Central memory CD4-positive, alpha-beta T cell (primary cell): ENCODE data around the gene MCC.

Experiments
- DNase-seq: peaks from one replicate; pipeline ENCODE4 v3.0.0; 2022

MCC gene

GRCh38 chr5:113302120-113302519 lies 186.1 kb downstream of the MCC start:
- no peak for DNase-seq

GRCh38 chr5:113299591-113299990 lies 188.7 kb downstream of the MCC start:
- DNase-seq = no peak

- no peak for DNase-seq
Observed at GRCh38 chr5:113296676-113297075, 191.6 kb downstream of the MCC start.

DNA sequence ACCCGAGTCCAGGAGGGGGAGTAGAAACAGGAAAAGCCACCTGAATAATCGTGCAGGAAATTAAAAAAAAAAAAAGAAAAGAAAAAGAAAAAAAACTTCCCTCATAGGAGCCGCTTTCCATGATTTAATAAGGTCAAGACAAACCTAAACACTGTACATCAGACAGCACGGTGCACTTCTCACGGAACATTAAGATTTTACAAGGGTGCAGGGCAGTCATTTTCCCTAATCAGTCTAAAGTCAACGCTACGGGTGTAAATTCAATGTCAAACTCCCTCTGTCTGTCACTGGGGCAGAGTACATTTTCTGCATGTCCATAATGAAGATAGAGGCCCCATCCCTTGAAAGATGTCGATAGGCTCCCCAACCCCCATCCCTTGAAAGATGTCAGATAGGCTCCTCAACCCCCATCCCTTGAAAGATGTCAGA lies 193.1 kb downstream of the MCC start:
- DNase-seq = no peak

- DNase-seq = peak; percentile 68
Observed at GRCh38 chr5:113294311-113295110, 193.7 kb downstream of the MCC start.

DNA sequence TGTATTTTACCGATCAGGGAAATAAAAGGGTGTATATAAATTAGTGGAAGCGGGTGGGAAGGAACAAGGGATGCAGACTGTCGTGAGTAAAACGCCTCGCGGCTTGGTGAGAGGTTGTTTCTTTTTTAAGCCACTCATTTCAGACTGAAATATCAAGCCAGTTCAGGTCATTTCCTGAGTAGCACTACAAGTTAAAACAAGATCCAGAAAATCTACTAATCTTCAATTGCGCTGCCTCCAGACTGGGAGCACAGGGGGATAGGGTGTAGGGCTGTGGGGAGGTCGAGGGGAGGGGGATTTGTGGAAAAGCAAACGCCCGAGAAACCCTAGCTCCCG lies 194.3 kb downstream of the MCC start:
- DNase-seq = no peak

DNA sequence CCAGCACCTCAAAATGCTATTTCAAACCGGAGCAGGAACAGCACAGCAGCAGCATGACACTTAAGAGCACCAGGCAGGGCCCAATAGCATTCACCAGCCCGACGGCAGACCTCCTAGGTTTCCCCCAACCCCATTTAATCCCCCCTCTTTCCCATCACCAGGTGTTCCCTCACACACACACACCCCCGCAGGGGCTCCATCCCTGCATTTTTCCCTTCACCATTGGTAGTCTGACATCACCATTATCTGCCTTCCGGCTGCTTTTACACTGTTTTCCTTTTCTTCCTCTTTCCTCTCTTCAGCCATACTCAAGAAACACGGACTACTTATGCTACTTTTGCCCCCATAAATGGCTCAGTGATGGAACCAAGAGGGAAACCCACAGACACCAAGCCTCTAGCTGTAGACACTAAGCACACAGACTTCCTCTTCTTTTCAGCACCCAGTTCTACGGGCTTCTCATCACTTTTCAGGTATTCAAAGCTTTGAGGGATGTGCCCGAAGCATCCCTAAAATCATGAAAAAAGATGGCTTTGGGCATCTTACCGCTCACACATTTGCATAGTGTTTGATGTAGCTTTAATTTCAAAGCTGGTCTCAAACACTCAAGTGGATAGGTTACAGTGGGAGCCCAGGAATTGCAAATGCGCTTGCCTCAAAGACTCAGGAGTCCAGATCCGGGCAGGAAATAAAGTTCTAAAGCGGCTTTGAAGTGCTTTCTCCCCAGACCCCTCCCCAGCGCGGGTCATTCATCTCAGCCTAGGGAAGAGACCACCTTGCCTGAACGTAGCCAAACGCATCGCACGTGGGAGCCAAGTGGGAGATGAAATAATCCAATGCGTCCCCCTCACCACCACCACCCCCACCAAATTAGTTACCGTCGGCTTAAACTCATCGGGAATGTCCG lies 194.9 kb downstream of the MCC start:
- no peak for DNase-seq

GRCh38 chr5:113292462-113292861 lies 195.8 kb downstream of the MCC start:
- no peak for DNase-seq

DNA sequence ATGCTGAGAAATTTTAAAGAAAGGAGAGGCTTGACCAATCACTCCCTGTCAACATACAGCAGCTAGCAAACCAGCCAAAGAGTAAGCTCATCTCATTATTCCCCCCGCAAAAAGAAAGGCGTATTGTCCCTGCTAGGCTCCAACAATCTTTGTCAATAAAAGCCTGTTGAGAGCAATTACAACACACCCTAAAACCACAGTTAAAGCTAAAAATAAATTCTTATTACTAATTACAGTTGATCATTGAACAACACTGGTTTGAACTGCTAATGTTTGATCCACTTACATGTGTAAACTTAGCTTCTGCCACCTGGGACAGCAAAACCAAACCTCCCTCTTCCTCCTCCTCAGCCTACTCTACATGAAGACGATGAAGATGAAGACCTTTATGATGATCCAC lies 204.7 kb downstream of the MCC start:
- DNase-seq = no peak

DNA sequence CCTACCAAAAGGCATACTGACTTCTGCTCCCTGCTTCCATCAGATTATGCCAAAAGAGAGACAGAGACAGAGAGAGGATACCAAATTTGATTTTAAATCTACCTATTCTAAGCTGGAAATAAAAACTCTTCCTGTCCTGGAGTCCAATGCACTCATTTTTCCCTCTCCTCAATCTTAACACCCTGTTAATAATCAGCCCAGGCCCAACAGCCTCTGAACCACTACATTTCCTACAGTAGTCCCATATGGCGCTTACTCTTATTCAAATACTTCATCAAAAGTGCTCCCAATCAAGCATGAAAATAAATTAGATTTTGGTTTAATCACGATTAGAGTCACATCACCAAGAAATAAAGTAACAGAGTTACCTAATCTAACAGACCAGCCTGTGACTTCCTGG lies 205.8 kb downstream of the MCC start:
- DNase-seq = no peak

DNA sequence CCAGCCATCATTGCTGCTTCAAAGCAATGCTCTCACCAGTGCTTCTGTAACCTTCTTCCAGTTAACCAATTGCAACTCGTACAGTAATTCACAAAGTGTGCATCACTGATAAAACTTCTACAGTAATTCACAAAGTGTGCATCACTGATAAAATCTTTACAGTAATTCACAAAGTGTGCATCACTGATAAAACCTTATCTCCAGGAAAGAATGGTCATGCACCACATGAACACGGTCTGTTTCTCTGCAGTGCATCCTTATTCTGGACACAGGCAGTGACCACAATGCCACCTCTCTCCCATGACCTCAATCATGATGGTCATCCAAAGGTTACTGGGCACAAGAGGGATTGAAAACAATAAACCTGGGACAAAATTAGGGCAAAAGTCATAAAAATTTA lies 207.1 kb downstream of the MCC start:
- DNase-seq = no peak

- DNase-seq = no peak
Observed at GRCh38 chr5:113280541-113280940, 207.7 kb downstream of the MCC start.

DNA sequence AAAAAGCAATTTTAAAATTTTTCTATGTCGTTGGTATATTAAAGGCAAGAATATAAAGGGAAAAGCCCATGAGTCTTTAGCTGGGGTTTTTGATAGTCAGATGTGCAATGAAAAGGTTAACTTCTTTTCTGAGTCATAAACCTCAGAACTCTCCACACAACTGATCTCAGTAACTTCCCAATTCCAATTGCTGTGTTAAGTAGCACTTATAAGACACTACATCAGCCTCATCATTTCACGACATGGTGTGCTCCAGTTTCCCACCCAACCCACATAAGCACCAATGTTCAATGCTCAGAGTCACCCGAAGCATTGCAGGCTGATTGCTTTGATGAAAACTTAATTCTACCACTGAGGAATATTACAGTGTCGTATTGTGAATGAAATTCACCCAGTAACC lies 209.3 kb downstream of the MCC start:
- DNase-seq = no peak

DNA sequence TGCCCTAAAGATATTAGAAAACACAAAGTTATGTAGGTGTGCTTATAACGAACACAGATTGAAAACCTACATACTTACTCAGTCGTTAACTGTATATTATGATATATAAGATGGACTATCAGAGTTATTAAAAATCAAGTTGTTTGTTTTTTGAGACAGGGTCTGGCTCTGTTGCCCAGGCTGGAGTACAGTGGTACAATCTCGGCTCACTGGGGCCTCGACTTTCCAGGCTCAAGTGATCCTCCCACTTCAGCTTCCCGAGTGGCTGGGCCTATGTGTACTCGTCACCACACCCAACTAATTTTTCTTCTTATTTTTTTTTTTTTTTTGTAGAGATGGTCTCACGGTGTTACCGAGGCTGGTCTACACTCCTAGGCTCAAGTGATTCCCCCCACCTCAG lies 211.8 kb downstream of the MCC start:
- DNase-seq = no peak

DNA sequence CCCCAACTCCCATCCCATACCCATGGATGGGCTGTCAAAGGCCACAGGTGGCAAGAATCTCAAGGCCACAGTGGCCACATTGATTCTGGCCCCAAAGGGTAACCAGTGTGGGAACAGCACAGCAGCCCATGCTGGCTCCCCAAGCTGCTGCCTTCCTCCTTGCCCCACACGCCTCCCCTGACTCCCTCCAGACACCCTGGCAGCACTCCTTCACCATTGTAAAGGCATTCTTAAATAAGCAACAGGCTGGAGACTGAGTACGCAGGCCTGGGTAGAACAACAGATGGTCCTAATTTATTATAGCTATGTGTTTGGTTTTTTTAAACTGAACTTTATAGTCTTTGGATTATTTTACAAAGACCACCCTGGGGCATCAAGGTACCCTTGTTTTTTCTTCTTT lies 212.3 kb downstream of the MCC start:
- DNase-seq = no peak

DNA sequence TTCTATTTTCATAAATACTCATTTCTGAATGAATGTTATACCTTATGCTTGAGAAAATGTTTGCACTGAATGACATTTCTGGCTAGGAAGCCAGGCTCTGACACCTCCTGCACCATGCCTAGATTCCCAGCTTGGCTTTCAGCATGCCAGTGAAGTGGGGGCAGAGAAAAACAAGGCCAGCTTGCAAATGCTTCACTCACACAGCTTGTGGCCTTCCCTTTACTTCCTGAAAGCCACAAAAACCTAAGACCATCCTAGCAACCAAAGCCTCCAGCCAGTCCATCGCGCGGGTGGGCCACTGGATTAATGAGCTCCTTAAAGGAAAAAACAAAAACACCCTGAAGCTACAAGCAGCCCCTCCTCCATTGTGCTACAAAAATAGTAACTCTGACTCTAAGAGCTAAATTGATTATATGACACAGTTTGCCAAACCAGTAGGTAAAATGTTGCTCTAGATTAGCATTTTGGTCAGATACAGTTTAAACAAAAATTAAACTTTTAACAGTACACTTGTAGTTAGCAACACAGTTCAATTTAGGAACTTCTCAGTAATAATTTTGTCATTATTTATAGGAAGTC lies 213.3 kb downstream of the MCC start:
- DNase-seq = no peak

DNA sequence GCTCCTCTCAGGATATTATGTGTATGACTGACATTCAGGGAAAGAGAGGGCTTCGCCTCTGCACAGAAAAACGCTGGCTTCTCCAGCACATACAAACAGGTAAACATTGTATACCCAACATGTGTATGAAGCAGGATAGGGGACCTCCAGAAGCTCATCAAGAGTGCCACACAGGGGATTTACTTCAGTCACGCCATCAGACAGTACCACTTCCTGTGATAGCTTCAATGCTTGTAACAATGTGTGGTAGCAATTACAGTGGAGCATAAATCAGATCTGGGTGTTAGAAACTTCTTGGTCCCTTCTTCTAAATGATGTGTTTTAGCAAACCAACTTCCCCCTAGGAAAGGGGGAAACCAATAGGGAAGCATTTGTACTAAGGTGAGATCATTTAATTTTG lies 214.3 kb downstream of the MCC start:
- DNase-seq = no peak

- no peak for DNase-seq
Observed at GRCh38 chr5:113271745-113272454, 216.4 kb downstream of the MCC start.

DNA sequence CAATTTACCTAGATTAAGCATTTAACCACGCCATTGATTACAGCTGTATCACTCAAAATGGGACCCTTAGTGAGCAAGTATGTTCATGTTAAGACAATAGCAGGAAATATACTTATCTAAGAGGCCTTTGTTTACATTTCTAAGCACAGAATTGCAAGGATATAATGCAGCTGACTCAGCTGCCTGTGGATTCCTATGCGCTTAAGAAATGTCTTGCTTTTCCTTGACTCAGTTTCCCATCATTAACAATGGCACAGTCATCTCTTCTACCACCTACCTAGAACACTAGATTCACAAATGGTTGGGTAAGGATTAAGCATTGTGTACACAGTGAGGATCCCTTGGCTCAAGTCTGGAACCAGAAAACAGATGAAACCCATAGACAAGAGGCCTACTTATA lies 217.2 kb downstream of the MCC start:
- no peak for DNase-seq

DNA sequence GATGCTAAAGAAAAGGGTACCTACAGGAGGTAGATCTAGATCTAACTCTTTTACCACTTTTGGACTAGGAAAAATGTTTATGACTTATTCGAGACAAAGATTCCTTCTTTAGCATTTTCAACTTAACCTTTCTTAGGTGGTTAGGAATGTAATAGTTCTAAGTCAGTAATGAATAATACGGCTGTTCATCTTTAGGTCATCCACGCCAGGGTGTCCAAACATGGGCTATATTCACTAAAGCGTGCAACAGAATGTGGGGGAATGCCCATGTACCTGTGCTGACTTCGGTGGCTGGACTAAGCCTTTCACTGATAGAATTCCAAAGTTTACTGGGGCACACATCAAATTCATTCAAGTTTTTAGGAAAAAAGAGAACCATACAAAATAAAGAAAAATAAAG lies 218.2 kb downstream of the MCC start:
- no peak for DNase-seq

GRCh38 chr5:113269023-113269997 lies 218.9 kb downstream of the MCC start:
- DNase-seq = no peak

GRCh38 chr5:113268232-113268631 lies 220.0 kb downstream of the MCC start:
- DNase-seq = no peak
